Chondrocyte (in vitro differentiated cells): ENCODE results near the gene HIVEP1. TPM values are rescaled to one million over a fixed set of nuclear protein-coding genes. Genes with fewer than 3 reads are reported as not detected.

Experiments used
- DNase-seq: peaks from one replicate; pipeline ENCODE4 v3.0.0; 2021; ENCODE audit warnings: mixed read lengths, low spot score
- H3K27ac Mint-ChIP-seq: one replicate; pipeline ENCODE4 v1.8.0; 2021; ENCODE audit warnings: mild to moderate bottlenecking, moderate library complexity, mixed read lengths; ENCODE audit not compliant: unreplicated experiment
- H3K27me3 Mint-ChIP-seq: 2 replicates; pipeline ENCODE4 v1.8.0; 2021; ENCODE audit warnings: low read depth, mixed read lengths
- H3K36me3 Mint-ChIP-seq: 2 replicates; pipeline ENCODE4 v1.8.0; 2021; ENCODE audit warnings: low read depth, mixed read lengths
- H3K4me1 Mint-ChIP-seq: 2 replicates; pipeline ENCODE4 v1.8.0; 2021; ENCODE audit warnings: low read depth, mild to moderate bottlenecking, mixed read lengths
- H3K4me3 Mint-ChIP-seq: one replicate; pipeline ENCODE4 v1.8.0; 2021; ENCODE audit warnings: mild to moderate bottlenecking, moderate library complexity, mixed read lengths; ENCODE audit not compliant: unreplicated experiment
- H3K9me3 Mint-ChIP-seq: 2 replicates; pipeline ENCODE4 v1.8.0; 2021; ENCODE audit warnings: low read depth, mixed read lengths
- CTCF ChIP-seq: fragments of 200-600 bp; sonication (generic); IDR thresholded peaks from 2 replicates; pipeline ENCODE4 v1.5.0; 2021; ENCODE audit warnings: antibody characterized with exemption, mild to moderate bottlenecking, moderate library complexity
- total RNA-seq: library from RNA; stranded (reverse); gene quantifications from 3 replicates; pipeline ENCODE4 v1.2.1, GENCODE V29; 2021

HIVEP1 gene
- total RNA-seq, 1 donor from 2014 or later: 49.7 TPM

GRCh38 chr6:12034837-12035236, 22.7 kb downstream of the HIVEP1 start:
- no peak overlapping the region for H3K4me3 Mint-ChIP-seq
- H3K36me3 Mint-ChIP-seq: peaks cover 19% of the 10 kb centered on the region
- peak; percentile 61 for TF ChIP-seq CTCF
- DNase-seq: no peak
- peaks cover 49% of the 10 kb centered on the region for H3K4me1 Mint-ChIP-seq
- H3K27ac Mint-ChIP-seq: peak overlapping the region; percentile 41
- peaks cover 14% of the 10 kb centered on the region for H3K9me3 Mint-ChIP-seq
- H3K27me3 Mint-ChIP-seq: no peaks in the 10 kb centered on the region

GRCh38 chr6:12036766-12037165, 24.7 kb downstream of the HIVEP1 start:
- Mint-ChIP-seq H3K4me1 (peaks cover 42% of the 10 kb centered on the region), H3K36me3 (peaks cover 10% of the 10 kb centered on the region), H3K27ac (no peak overlapping the region), H3K27me3 (no peaks in the 10 kb centered on the region), H3K4me3 (no peak overlapping the region), H3K9me3 (no peaks in the 10 kb centered on the region)
- no peak for DNase-seq
- TF ChIP-seq CTCF: no peak

- TF ChIP-seq CTCF: no peak
- Mint-ChIP-seq H3K4me3 (no peak overlapping the region), H3K27me3 (no peaks in the 10 kb centered on the region), H3K9me3 (no peaks in the 10 kb centered on the region), H3K36me3 (peaks cover 10% of the 10 kb centered on the region), H3K4me1 (peaks cover 40% of the 10 kb centered on the region), H3K27ac (no peak overlapping the region)
- no peak for DNase-seq
Observed at GRCh38 chr6:12037798-12038197, 25.7 kb downstream of the HIVEP1 start.

- TF ChIP-seq CTCF: peak; percentile 59
- Mint-ChIP-seq H3K4me1 (peaks cover 32% of the 10 kb centered on the region), H3K27ac (no peak overlapping the region), H3K36me3 (peaks cover 12% of the 10 kb centered on the region), H3K27me3 (no peaks in the 10 kb centered on the region), H3K9me3 (no peaks in the 10 kb centered on the region), H3K4me3 (no peak overlapping the region)
- DNase-seq: no peak
Observed at GRCh38 chr6:12039540-12040459, 27.7 kb downstream of the HIVEP1 start.

GRCh38 chr6:12047304-12047703, 35.2 kb downstream of the HIVEP1 start:
- DNase-seq: no peak
- peaks cover 47% of the 10 kb centered on the region for H3K4me1 Mint-ChIP-seq
- peaks cover 4% of the 10 kb centered on the region for H3K36me3 Mint-ChIP-seq
- H3K27ac Mint-ChIP-seq: no peak overlapping the region
- no peaks in the 10 kb centered on the region for H3K9me3 Mint-ChIP-seq
- H3K4me3 Mint-ChIP-seq: no peak overlapping the region
- no peak for TF ChIP-seq CTCF
- H3K27me3 Mint-ChIP-seq: no peaks in the 10 kb centered on the region
